Astrocyte (in vitro differentiated cells and primary cell): ENCODE data around the gene ALDH1L1.

ENCODE experiments used
- EZH2 ChIP-seq: IDR thresholded peaks from 2 replicates; pipeline ENCODE4 v1.6.1; 2012; ENCODE audit warnings: mild to moderate bottlenecking, low read length, inconsistent platforms; ENCODE audit not compliant: insufficient read depth
- TF ChIP-seq, protein P1 (sequence below): IDR thresholded peaks from 2 replicates; pipeline ENCODE4 v1.5.1; 2011; ENCODE audit warnings: low read depth, mild to moderate bottlenecking, inconsistent platforms, low read length, moderate library complexity; ENCODE audit not compliant: insufficient read depth

GRCh38 chr3:126216416-126216815 lies 36.0 kb upstream of the ALDH1L1 start:
- TF ChIP-seq, protein P1, sequence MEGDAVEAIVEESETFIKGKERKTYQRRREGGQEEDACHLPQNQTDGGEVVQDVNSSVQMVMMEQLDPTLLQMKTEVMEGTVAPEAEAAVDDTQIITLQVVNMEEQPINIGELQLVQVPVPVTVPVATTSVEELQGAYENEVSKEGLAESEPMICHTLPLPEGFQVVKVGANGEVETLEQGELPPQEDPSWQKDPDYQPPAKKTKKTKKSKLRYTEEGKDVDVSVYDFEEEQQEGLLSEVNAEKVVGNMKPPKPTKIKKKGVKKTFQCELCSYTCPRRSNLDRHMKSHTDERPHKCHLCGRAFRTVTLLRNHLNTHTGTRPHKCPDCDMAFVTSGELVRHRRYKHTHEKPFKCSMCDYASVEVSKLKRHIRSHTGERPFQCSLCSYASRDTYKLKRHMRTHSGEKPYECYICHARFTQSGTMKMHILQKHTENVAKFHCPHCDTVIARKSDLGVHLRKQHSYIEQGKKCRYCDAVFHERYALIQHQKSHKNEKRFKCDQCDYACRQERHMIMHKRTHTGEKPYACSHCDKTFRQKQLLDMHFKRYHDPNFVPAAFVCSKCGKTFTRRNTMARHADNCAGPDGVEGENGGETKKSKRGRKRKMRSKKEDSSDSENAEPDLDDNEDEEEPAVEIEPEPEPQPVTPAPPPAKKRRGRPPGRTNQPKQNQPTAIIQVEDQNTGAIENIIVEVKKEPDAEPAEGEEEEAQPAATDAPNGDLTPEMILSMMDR = no peak
- TF ChIP-seq EZH2 = no peak
